Thyroid gland (tissue), 4 donors: Measurements from ENCODE around the gene NPHP4.

Source experiments
- POLR2A ChIP-seq, 2 donors: fragments of 450-650 bp; IDR thresholded peaks; one replicate each; pipeline ENCODE4 v1.6.1; 2017; ENCODE audit warnings: antibody characterized with exemption in 2 of 2, mild to moderate bottlenecking in 2 of 2, moderate library complexity in 1 of 2
- TF ChIP-seq, protein P1 (sequence below), 6 experiments: fragments of 200-600 bp in 3 of 6; fragments of 450-650 bp in 3 of 6; sonication (generic) in 3 of 6; IDR thresholded peaks; one replicate each; pipeline ENCODE4 v1.5.1; 2016 to 2019; ENCODE audit warnings: antibody characterized with exemption in 6 of 6, mild to moderate bottlenecking in 2 of 6, inconsistent platforms in 1 of 6, moderate library complexity in 1 of 6

DNA sequence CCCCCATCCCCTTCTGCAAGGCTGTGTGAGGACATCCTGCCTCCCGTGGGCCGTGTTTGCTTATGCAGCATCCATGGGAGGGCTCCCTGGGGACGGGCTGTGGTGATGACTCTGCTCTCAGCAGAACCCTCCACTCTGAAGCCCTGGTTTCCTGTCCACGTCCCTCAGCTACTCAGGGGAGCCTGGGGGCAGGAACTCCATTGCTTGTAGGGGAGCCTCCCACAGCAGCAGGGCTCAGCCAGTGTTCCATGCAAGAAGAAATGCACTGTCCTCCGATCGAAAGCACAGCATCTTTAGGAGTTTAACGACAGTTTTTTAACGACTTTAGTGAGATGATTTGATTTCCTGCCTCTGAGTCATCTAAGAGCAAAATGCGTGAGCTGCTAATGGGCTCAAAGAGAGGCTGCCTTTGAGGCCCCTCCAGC lies 45.1 kb upstream of the NPHP4 start:
- TF ChIP-seq, protein P1, sequence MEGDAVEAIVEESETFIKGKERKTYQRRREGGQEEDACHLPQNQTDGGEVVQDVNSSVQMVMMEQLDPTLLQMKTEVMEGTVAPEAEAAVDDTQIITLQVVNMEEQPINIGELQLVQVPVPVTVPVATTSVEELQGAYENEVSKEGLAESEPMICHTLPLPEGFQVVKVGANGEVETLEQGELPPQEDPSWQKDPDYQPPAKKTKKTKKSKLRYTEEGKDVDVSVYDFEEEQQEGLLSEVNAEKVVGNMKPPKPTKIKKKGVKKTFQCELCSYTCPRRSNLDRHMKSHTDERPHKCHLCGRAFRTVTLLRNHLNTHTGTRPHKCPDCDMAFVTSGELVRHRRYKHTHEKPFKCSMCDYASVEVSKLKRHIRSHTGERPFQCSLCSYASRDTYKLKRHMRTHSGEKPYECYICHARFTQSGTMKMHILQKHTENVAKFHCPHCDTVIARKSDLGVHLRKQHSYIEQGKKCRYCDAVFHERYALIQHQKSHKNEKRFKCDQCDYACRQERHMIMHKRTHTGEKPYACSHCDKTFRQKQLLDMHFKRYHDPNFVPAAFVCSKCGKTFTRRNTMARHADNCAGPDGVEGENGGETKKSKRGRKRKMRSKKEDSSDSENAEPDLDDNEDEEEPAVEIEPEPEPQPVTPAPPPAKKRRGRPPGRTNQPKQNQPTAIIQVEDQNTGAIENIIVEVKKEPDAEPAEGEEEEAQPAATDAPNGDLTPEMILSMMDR (IDR thresholded peaks at IDR 0.05), result no peak
- TF ChIP-seq POLR2A (IDR thresholded peaks at IDR 0.05), result no peak
